GM12891 (cell line): ENCODE measurements around the gene FAM120AOS.

Source experiments
- POLR2A ChIP-seq: IDR thresholded peaks from 2 replicates; pipeline ENCODE4 v1.6.1; 2011; ENCODE audit warnings: low read depth, low read length, control low read depth
- POLR2AphosphoS5 ChIP-seq: IDR thresholded peaks from 2 replicates; pipeline ENCODE4 v1.6.1; 2011; ENCODE audit warnings: low read depth, low read length, control low read depth

DNA sequence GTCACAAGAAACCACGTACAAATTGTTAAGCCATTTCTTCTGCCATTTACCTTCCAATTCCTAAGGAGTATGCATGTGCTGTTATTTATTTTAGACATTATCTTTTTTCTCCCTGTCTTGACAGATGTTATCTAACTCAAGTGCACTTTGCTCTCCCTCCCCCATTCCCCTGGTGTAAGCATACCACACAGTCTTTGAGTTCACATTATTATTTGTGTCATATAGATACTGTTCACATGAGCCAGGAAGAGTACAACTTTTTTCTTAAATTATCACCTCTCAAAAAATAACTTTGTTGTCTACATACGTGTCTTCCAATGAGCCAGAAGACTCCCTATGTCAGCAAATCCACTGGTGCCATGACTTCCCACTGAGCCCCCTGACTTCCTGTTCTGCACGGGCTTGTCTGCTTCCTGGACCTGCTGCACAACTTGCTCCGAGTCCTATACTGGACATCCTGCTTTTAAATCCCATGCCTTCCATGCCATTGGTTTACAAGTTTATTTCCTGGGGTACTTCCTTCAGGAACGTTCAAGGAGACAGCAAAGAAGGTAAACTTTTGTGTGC lies 21.8 kb downstream of the FAM120AOS start:
- TF ChIP-seq POLR2A (no peak), POLR2AphosphoS5 (no peak)
